GM19468 (cell line): Measurements from ENCODE around the gene BABAM2.

Experiments used
- ATAC-seq: cut with Tn5 transposase; IDR thresholded peaks from one replicate; pipeline ENCODE4 v1.9.1; 2021; ENCODE audit warnings: mild to moderate bottlenecking, moderate library complexity, moderate number of reproducible peaks; ENCODE audit not compliant: unreplicated experiment; ENCODE audit errors: extremely low read depth

Gene BABAM2

GRCh38 chr2:28142386-28142785 is 251.9 kb downstream of the BABAM2 start:
- no peak for ATAC-seq

GRCh38 chr2:28148000-28148399 is 257.5 kb downstream of the BABAM2 start:
- no peak for ATAC-seq

DNA sequence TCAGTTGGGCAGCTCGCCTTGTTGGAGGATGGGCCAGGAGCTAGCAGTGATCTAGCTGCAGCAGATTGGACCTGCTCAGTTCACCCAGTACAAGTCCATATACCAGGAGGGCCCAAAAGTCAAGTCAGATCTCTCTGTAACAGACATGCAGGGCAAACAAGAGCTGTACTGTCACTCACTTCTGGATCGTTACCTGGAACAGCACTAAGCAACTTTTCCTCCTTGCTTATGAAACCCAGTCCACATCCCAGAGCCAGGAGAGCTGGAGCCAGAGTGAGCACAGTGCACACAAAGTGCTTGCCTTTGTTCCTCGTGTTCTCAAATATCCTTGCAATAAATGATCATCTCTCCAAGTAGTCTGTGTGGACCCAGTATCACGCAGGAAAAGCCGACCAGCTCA is 258.0 kb downstream of the BABAM2 start:
- ATAC-seq: no peak

DNA sequence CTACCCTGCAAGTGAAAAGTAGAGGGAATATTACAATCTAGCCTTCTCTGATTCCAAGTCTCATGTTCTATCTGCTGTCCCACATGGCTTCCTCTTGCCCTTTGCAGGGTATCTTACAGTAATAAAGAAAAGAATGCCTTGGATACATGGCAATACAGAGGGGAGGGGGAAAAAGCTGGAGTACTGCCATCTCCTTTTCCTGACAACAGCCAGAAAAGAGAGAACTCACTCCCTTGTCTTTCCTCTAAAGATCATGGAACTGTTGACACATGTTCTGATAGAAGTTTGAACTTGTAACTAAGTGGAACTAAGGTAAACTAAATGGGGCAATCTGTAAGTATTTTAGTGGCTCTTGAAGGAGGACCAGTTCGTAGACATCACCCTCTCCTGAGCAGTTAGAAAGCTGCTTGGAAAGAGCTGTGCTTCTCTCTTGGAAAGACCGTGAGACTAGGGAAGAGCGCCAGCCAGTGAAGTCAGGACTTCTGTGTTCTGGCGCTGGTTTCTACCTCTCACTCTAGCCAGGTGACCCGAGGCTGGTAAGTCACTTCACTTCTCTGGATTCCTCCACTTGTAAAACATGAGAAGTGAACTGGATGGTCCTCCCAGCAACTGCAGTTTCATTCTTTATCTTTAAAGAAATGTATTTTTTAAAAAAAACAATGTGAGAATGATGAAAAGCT is 259.8 kb downstream of the BABAM2 start:
- ATAC-seq: no peak

- no peak for ATAC-seq
Measured at GRCh38 chr2:28150994-28151393, 260.5 kb downstream of the BABAM2 start.

DNA sequence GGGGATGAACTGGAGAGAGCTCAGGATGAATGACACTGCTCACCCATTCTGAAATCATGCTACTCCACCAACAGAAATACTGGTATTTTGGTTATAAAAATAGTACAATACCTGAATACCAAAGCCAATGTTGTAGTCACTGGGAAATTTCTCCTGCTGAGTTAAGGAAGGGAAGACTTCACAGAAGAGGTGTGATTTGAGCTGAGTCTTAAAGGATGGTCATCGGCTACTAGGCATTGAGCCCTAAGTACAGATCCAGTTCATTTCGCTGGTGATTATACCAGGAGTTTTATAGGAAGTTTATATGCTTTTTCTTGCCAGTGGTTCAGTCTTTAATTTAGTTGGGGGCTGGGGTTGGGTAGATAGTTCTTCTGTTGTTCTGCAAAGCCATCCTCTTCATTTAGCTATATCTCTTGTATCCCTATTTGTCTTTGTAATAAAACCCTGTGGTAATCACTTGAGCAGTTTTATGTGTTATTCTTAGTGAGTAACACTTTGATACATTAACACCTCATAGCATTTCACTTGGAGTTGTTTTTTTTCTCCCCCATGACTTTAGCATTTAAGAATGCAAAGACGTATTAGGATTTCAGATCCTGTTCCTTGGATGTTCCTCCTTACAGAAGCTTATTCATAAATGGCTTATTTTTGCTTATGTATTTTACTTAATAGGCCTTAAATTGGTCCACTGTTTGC is 262.2 kb downstream of the BABAM2 start:
- ATAC-seq: no peak

DNA sequence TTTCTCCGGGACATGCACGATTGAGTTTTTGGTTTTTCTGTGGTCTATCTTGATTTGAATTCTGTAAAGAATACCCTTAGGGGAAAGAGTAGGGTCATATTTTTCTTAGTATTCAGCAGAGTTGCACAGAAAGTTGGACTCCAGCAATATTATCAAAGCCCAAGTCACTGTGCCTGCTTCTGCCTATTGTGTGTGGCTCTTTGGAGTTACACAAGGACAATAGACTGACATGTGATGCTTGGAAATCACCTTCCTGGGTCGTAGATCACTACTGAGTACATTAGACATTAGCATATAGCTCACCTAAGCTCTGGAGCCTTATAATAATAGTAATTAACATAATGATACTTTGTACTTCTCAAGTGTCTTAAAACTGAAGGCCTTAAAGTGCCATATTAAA is 263.3 kb downstream of the BABAM2 start:
- ATAC-seq: no peak

- ATAC-seq: no peak
Measured at GRCh38 chr2:28155086-28155485, 264.6 kb downstream of the BABAM2 start.

GRCh38 chr2:28155627-28156026 is 265.1 kb downstream of the BABAM2 start:
- ATAC-seq: no peak

DNA sequence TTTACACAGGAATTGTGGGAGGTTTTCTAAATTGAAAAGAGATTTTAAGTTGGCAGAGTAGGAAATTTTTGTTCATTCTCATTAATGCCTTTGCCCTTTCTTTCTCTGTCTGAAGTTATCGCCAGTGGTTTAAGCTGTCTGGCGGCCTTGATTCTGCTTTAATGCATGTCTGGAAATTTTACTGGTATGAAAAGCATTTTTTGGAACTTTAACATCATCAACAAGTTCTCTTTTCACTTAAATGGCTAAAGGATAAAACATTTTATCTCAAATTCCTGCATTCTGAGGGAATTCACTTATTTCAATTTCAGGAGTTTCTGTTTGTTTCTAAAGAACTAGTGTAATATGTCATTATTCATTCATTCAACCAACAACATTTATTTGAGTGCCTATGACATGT is 268.3 kb downstream of the BABAM2 start:
- no peak for ATAC-seq

GRCh38 chr2:28160986-28161425 is 270.5 kb downstream of the BABAM2 start:
- no peak for ATAC-seq

- ATAC-seq: no peak
Measured at GRCh38 chr2:28161466-28161865, 270.9 kb downstream of the BABAM2 start.

GRCh38 chr2:28162564-28162963 is 272.0 kb downstream of the BABAM2 start:
- no peak for ATAC-seq

DNA sequence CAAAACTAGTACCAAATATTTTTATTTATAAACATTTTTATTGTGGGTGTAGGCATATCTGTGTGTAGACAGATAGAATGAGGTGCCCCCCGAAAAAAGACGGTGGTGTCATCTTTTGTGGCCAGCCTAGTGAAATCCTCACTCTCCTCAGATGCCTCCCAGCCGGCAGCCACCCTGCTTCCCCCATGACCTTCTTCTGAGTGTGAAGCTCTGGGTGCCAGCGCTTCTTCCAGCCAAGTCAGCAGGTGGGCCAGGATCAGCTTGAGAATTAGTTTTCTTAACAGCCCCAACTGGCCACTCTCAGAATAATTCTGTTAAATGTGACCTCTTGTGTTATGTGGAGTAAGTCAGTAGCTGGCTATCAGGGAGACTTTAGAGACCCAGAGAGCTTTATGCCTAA is 272.5 kb downstream of the BABAM2 start:
- no peak for ATAC-seq

- no peak for ATAC-seq
Measured at GRCh38 chr2:28163627-28164279, 273.2 kb downstream of the BABAM2 start.

DNA sequence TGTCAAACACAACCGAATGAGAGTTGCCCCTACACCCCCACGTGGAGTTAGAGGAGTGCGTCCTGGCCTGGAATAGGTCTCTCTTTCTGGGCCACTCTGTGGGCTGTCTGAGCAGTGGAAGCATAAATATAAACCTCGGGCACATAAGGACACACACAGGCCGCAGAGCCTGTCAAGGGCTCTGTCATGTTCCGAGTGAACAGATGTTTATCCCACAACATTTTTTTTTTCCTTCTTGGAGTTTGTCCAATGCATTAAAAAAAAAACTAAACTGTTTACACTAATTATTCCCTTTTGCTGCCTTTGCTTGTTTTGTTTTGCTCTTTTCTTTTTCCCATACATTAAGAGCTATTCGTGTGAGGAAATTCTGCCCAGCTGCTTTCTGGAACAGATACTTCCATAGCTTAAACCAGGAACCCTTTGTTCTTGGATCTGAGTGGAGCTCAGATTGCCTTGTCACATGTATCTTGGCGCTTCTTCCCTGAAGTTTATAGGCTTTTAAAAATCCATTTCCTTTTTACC is 273.8 kb downstream of the BABAM2 start:
- ATAC-seq: no peak

DNA sequence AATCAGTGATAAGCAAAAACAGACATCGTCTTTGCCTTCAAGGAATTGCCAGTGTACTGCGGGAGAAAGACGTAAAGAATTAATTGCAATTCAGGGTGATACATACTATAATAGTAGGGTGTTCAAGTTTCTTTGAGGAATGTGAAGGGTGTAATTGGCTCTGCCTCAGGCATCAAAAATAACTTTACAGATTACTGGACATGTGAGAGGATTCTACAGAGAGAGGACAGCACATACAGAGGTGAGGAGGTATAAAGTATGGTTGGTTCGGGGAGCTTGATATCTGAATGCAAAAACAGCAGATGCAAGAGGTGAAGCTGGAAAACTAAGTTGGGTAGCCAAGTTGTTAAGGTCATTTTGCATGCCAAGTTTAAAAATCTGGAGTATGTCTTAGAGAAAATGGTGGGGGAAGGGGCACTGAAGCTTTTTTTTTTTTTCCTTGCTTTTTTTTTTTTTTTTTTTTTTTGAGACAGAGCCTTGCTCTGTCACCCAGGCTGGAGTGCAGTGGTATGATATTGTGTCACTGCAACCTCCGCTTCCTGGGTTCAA is 274.6 kb downstream of the BABAM2 start:
- no peak for ATAC-seq

DNA sequence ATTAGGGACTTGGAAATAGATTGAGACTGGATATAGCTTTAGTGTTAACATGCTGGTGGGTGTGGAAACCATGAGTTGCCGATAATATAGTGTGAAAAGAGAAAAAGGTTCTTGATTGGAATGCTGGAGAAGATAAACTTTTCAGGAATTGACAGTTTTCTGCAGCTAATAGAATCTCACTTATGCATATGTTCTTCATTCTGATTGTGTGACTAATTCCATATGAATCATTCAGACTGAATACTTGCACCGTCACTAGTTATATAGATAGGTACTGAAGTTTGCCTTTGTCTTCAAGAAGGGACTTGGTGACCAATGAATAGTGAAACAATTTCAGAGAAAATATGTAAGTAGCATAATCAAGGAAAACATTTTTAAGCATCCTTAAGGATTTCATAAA is 276.4 kb downstream of the BABAM2 start:
- ATAC-seq: no peak

DNA sequence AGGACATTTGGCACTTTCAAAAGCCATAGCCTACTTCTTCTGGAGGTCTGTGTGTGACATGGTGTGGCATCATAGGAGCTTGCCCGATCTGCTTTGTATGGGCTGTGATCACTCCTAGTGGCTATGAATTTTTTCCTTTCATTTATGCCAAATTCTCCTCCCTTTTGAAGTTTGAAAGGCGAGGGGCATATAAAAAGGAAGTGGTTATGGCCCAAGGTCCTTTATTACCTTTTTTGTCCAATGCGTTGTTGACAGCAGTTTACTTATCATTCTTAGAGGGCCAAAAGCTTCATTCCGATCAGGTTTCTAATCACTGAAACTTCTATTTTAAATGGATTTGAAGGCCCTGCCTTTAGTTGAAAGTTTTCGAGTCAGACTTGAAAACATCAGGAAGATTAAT is 277.8 kb downstream of the BABAM2 start:
- ATAC-seq: no peak

- ATAC-seq: no peak
Measured at GRCh38 chr2:28169492-28169891, 279.0 kb downstream of the BABAM2 start.
